ENCODE data around the gene CYSLTR2.

DNA sequence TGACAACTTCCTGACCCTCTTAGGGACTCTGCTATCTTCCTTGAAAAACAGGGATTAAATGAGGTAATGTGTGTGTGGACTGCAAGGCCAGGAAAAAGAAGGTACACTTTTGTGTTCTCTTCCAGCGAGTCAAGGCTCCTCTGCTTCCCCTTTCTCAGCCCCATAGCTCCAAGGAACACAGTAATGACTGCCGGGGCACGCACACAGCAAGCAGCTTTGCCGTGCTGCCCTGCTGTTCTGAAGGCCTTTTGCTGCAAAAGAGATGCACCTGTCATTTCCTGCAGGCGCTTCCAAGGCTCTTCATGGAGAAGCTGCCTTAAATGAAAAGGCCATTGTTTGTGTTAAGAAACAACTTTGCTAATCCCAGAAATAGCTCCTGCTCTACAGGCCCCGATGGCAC lies 84.6 kb downstream of the CYSLTR2 start:
- TF ChIP-seq, protein P1, sequence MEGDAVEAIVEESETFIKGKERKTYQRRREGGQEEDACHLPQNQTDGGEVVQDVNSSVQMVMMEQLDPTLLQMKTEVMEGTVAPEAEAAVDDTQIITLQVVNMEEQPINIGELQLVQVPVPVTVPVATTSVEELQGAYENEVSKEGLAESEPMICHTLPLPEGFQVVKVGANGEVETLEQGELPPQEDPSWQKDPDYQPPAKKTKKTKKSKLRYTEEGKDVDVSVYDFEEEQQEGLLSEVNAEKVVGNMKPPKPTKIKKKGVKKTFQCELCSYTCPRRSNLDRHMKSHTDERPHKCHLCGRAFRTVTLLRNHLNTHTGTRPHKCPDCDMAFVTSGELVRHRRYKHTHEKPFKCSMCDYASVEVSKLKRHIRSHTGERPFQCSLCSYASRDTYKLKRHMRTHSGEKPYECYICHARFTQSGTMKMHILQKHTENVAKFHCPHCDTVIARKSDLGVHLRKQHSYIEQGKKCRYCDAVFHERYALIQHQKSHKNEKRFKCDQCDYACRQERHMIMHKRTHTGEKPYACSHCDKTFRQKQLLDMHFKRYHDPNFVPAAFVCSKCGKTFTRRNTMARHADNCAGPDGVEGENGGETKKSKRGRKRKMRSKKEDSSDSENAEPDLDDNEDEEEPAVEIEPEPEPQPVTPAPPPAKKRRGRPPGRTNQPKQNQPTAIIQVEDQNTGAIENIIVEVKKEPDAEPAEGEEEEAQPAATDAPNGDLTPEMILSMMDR (IDR thresholded peaks at IDR 0.05 in 8 of 11, conservative IDR thresholded peaks at IDR 0.05 in 3 of 11): no peak
- TF ChIP-seq POLR2A (IDR thresholded peaks at IDR 0.05): no peak
- no peak for TF ChIP-seq POLR2AphosphoS5 (IDR thresholded peaks at IDR 0.05)
